Stimulated activated CD8-positive, alpha-beta memory T cell treated with anti-CD3 and anti-CD28 coated beads, Interleukin-12 subunit alpha, Interleukin-12 subunit beta, amount 100 ng/mL, for 24 hours (primary cell): ENCODE data around the gene PACRG.
"Not testable (repeated sequence)": the region's sequence is repeated elsewhere in the genome, so short reads cannot be mapped to it uniquely, and the experiment has no call there.

Experiments
- DNase-seq: peaks from one replicate; pipeline ENCODE4 v3.0.0-alpha.2; 2020; ENCODE audit errors: extremely low read depth

Gene PACRG

GRCh38 chr6:162727322-162728182 is at the start of gene PACRG, which contains the start of gene PRKN:
TSS of gene PACRG (plus strand) at chr6:162727974.
TSS of gene PRKN (minus strand) at chr6:162727766.
- DNase-seq: peak; percentile 97

DNA sequence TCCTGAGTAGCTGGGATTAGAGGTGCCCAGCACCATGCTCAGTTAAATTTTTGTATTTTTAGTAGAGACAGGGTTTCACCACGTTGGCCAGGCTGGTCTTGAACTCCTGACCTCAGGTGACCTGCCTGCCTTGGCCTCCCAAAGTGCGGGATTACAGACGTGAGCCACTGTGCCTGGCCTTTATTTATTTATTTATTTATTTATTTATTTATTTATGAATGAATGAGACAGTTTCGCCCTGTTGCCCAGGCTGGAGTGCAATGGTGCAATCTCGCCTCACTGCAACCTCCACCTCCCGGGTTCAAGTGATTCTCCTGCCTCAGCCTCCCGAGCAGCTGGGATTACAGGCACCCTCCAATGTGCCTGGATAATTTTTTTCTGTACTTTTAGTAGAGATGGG is 48.9 kb upstream of the PACRG start:
- not testable (repeated sequence) for DNase-seq

DNA sequence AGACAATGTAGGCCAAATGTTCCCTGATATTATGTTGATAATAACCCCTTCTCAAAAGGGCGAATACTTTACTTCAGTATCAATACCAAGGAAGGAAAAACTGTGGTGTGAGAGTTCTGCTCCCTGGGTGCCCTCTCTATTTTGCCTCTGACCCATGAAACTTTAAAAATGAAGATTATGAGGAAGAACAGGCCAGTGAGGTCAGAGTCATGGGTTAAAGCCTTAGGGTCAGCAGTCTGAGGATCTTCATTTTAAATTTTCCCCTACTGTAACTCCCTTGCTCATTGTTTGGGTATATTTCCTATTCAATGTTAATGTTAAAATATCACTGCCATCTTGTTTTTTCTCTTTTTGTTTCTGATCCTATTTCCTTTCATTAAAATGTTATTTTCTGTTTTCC is 48.1 kb upstream of the PACRG start:
- DNase-seq: no peak

DNA sequence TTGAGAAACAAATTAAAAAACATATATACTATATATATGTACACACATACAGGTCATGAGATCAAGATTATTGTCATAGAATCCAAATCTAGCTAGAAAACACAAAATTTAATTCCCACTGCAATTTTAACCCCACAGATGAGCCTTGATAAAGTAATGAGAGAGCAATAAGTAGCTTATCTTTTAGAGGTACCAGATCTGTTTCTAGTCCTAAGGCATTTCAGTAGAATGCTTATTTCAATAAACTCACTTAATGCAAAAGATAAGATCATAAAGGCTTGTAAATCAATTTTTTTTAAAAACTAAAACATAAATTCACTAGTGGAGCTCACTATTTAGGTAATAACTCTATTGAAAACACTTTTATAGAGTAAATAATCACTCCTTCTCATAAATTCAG is 47.4 kb upstream of the PACRG start:
- no peak for DNase-seq

GRCh38 chr6:162680871-162681270 is 46.9 kb upstream of the PACRG start:
- no peak for DNase-seq

DNA sequence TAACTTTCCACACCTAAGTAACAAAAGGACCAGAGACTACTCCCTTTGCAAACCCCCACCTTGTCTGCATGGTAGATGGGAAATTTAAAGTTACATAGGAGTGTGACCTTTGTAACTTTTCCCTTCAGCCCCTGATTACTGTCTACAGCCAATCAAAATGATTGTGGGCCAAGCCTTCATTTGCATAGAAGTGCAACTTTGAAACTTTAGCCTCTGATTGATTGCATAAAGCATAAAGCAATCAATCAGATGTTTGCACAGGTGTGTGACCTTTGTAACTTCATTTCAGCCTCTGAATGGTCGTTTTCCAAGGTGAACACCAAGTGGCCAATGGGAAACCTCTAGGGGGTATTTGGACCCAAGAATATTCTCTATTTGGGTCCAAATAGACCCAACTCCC is 46.3 kb upstream of the PACRG start:
- no peak for DNase-seq

DNA sequence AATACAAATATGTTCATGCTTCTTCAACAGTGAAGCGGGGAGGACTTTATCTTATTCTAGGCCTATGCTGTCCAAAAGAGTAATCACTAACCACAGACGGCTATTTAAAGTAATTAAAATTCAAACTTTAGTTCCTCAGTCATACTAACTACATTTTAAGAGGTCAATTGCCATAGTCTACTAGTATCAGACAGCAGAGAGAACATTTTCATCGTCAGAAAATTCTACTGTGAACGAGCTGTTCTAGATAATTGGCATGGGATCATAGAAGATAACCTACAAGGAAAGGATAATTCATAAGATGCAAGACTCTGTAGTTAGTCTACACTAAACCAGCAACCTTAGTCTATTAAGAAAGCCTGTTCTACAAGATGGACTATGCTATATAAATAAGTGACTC is 44.6 kb upstream of the PACRG start:
- no peak for DNase-seq

- DNase-seq: no peak
Measured at GRCh38 chr6:162684052-162684451, 43.7 kb upstream of the PACRG start.

DNA sequence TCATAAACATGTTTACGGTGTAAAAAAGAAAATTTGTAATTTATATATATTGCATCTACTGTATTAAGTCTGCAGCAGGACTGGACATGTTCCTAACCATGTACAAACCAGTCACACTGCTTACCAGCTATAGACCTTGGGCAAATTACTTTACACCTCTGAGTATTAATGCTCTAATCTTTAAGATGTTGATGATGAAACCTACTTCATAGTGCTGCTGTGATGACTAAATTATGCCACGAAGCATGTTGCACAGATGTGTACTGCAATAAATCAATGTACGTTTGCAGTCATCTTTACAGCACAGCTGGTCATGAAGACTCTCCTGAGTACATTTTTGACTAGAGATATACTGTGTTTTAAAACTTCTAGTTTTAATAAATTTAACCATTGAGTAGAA is 42.8 kb upstream of the PACRG start:
- no peak for DNase-seq

- no peak for DNase-seq
Measured at GRCh38 chr6:162685586-162685985, 42.2 kb upstream of the PACRG start.

DNA sequence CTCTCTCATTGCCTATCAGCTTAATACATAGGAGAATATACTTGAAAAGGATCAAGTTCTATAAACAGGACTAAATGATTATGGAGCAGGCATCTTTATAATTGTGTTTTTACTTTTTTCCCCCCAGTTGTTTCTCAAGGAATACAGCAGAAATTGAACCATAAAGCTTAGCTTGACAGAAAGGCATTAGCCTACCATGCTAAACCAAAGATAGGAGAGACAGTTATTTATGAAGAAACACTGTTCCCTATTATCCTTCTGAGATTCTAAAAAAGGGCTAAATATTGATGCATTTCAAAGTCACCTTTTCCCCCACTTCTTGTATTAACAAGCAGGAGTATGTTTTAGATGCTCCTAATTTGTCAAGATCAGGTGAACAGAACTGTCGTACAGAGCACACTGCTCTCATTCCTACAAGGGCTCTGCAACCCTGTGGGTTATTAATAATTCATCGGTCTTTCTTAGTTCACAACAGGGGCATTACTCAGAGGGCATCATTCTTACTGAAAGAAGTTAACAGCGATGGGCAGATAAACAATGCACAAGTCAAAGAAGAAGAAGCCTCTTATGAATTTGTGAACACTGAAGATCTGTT is 38.9 kb upstream of the PACRG start:
- DNase-seq: no peak

DNA sequence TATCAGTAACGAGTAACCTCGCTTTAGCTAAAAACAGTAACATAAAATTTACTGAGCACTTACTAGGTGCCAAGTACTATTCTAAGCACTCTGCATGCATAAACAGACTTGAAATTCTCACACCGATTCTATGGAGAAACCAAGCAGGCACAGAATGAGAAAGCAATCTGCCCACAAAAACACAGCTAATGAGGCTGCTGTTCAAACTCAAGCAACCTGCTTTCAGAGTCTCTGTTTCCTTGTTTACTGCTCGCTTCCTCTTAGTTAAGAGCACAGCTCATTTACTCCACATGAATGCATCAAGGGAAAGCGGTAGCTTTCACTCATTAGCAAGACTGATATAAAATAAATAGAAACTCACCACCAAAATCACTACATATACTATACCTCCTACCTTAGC is 37.6 kb upstream of the PACRG start:
- DNase-seq: no peak

DNA sequence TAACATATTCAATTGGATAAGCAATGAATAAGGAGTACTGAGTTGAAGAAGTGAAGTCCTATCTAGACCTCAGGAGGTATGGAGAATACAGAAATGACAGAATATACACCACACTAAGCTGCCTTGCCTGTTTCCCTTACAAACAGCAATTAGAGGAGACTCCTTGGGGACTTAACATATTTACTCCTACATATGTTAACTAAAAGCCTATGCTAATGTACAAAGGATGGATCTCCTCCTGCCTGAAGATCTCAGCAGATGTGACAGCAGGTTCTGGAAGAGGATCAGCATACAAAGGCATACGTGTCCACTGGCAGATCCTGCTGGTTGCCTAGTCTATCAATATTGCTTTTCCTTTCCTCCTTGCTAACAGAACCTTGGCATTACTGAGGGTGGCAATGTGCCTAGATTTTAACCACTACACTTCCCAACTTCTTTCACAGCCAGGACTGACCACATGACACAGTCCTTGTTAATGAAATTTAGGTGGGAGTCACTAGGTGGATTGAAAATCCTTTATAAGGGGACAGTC is 29.8 kb upstream of the PACRG start:
- no peak for DNase-seq

DNA sequence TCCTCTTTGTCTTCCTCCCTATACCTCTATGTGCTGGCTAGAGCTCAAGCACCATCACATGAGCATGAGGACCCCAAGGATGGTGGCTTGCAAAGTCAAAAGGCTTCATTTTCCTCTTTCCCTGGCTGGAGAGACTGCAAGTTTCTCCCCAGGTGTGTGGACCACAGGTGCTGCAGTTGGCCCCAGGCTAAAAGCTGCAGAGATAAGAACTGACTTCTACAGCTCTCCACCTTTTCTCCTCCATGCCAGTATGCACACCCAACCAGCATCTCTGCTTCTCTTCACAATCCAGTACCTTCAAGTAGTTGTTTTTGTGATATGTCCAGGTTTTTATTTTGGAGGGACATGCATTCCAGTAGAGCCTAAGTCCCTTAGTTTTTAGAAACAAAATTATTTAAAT is 29.3 kb upstream of the PACRG start:
- no peak for DNase-seq

GRCh38 chr6:162699961-162700360 is 27.8 kb upstream of the PACRG start:
- DNase-seq: no peak

DNA sequence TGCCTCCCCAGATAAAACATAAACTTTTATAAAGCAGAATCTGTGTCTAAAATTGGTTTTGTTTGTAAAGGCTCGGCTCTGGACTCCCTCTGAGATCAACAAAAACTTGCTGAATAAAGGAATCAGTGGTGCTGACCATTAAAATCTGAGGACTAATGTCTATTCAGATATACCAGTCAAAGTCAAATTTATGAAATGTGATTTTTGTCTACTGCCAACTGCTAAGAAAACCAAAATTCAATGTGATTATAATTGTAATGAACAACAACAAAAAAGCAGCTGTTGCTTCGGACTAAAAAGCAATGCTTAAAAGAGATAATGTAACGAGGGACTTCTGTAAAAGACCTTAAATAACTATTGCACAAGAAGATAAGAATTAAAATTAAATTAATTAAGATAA is 26.8 kb upstream of the PACRG start:
- no peak for DNase-seq

DNA sequence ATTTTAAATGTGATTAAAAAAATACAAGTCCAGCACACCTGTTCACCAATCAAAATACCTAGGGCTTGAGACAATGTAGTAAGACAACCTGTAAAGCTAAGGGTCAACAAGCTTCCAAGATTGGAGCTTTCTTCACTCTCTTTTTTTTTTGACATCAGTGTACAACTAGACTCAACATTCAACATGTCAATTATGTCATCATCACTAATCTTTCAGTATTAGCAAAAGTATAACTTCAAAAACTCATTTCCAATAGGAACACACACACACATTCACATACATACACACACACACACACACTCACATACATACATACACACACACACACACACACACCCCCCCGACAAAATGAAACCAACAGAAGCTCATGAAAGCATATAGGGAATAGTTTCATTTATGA is 26.2 kb upstream of the PACRG start:
- DNase-seq: no peak

- DNase-seq: no peak
Measured at GRCh38 chr6:162702446-162702845, 25.3 kb upstream of the PACRG start.

DNA sequence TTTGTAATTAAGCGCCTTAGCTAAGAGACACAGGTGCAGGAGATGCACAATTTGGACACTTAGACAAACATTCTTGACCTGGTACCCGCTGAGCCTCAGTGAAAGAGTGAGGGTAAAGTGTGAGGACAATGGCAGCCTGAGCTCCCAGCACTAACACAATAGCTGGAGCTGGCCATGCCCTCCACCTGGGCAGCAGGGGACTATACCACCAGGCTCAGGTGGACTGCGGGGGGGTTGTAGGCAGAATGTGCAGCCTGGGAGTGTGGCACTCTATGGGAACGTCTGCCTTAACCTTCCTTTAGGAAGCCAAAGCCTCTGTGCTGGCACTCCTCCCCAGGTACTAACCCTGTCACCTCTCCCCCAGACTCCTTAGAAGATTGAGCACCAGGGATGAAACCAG is 23.8 kb upstream of the PACRG start:
- DNase-seq: no peak

- DNase-seq: no peak
Measured at GRCh38 chr6:162705736-162706135, 22.0 kb upstream of the PACRG start.

DNA sequence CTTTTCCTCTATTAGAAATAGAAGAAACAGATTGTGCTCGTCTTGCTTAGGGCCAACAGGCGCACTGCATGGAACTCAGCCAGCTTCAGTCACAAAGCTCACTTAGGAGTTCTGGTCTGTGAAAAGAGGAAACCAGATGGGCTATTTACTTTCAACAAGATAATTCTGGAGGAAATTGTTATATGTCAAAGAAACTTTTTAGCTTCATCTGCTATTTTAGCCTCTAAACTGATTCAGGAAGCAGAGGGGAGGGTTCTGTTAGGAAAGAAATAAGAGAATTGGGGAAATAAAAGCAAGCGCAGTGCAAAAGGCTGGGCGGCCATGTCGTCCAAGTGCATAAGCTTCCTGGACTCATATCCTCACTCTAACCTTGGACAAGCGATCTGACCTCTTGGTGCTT is 21.5 kb upstream of the PACRG start:
- DNase-seq: no peak

- DNase-seq: no peak
Measured at GRCh38 chr6:162708971-162709370, 18.8 kb upstream of the PACRG start.

DNA sequence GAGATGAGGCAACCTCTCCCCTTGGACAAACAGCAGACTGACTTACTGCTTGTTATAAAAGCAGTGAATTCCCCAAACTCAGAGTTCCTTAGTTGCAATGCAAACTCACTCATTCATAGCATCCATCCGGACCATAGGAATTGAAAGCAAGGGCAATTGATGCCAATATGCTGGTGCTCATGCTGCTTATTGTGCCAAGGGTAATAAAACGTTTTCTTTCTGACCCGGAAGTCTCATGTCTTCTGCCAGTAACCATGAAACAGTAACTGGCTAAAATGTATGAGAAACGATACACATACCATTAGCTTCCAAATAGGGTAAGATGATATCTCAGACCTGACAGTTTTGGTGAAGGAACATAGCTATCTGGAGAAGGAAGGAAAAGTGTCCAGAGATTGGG is 18.3 kb upstream of the PACRG start:
- no peak for DNase-seq
